H1 (cell line): Measurements from ENCODE around the gene KCNH8. TPM values are rescaled to one million over a fixed set of nuclear protein-coding genes. Genes with fewer than 3 reads are reported as not detected.
"Not testable (repeated sequence)": the region's sequence is repeated elsewhere in the genome, so short reads cannot be mapped to it uniquely, and the experiment has no call there.

Source experiments
- CTCF ChIA-PET: fragments of 300-600 bp; sonication (Branson Sonifier 250); formaldehyde crosslinking; loops from one replicate; lab custom pipeline; 2021; ENCODE audit not compliant: partially characterized antibody; lab: Charles Lee
- POLR2A ChIA-PET: fragments of 300-600 bp; sonication (Branson Sonifier 250); formaldehyde crosslinking; loops from one replicate; lab custom pipeline; 2021; ENCODE audit warnings: inconsistent platforms; ENCODE audit not compliant: partially characterized antibody; lab: Charles Lee
- DNase-seq, 2 experiments: peaks; one replicate each; pipeline versions ENCODE4 v3.0.0 to v3.0.0-alpha.2; 2010 to 2022; ENCODE audit warnings: low spot score in 2 of 2, low read depth in 1 of 2, mixed read lengths in 1 of 2
- FAIRE-seq: peaks from 2 replicates; lab custom pipeline; 2011; peaks lifted over from hg19 to GRCh38; lab: Jason Lieb, UNC
- H2AFZ ChIP-seq: 2 replicates; pipeline ENCODE4 v1.8.1; 2012; ENCODE audit warnings: low read length, inconsistent platforms
- H2AK5ac ChIP-seq: 2 replicates; pipeline ENCODE4 v1.6.1; 2013; ENCODE audit warnings: low read depth, low read length
- H2BK120ac ChIP-seq: replicated peaks from 2 replicates; pipeline ENCODE3; 2013; ENCODE audit warnings: low read depth, low read length, inconsistent platforms
- H2BK12ac ChIP-seq: 2 replicates; pipeline ENCODE4 v1.6.1; 2013; ENCODE audit warnings: low read depth, low read length
- H2BK15ac ChIP-seq: 2 replicates; pipeline ENCODE4 v1.6.1; 2013; ENCODE audit warnings: low read length
- H2BK20ac ChIP-seq: 2 replicates; pipeline ENCODE4 v1.6.1; 2013; ENCODE audit warnings: low read length
- H2BK5ac ChIP-seq: 2 replicates; pipeline ENCODE4 v1.6.1; 2013; ENCODE audit warnings: low read depth, low read length
- H3K14ac ChIP-seq: 2 replicates; pipeline ENCODE4 v1.6.1; 2013; ENCODE audit warnings: inconsistent platforms; ENCODE audit not compliant: insufficient read length
- H3K18ac ChIP-seq: 2 replicates; pipeline ENCODE4 v1.6.1; 2013; ENCODE audit warnings: low read length; ENCODE audit errors: extremely low read depth
- H3K23ac ChIP-seq: 2 replicates; pipeline ENCODE4 v1.6.1; 2013; ENCODE audit warnings: inconsistent platforms; ENCODE audit not compliant: insufficient read length
- H3K23me2 ChIP-seq: 2 replicates; pipeline ENCODE4 v1.6.1; 2013; ENCODE audit warnings: low read depth, low read length
- H3K27ac ChIP-seq: 2 replicates; pipeline ENCODE4 v1.6.1; 2011; ENCODE audit warnings: low read depth, low read length, inconsistent platforms
- H3K27me3 ChIP-seq, 4 experiments: replicated peaks in 1 of 4; 1 replicate in 1 of 4; 2 replicates in 3 of 4; pipeline versions ENCODE4 v1.6.1 to v1.8.1; 2011 to 2013; ENCODE audit warnings: low read length in 3 of 4, mild to moderate bottlenecking in 3 of 4, inconsistent platforms in 2 of 4, mixed read lengths in 2 of 4, moderate library complexity in 1 of 4; ENCODE audit not compliant: control insufficient read depth in 3 of 4, insufficient read depth in 3 of 4; ENCODE audit errors: extremely low read depth in 1 of 4
- H3K36me3 ChIP-seq, 4 experiments: 2 replicates each; pipeline versions ENCODE4 v1.6.1 to v1.8.1; 2011 to 2013; ENCODE audit warnings: mild to moderate bottlenecking in 4 of 4, low read length in 3 of 4, moderate library complexity in 2 of 4, control low read depth in 1 of 4, inconsistent platforms in 1 of 4; ENCODE audit not compliant: insufficient read depth in 4 of 4, control insufficient read depth in 2 of 4
- H3K4ac ChIP-seq: replicated peaks from 2 replicates; pipeline ENCODE3; 2013; ENCODE audit warnings: low read length, low read depth, mixed read lengths, inconsistent platforms; ENCODE audit not compliant: insufficient read length
- H3K4me1 ChIP-seq, 4 experiments: replicated peaks in 1 of 4; 1 replicate in 1 of 4; 2 replicates in 3 of 4; pipeline versions ENCODE4 v1.6.1 to v1.8.1; 2011 to 2013; ENCODE audit warnings: low read length in 3 of 4, inconsistent platforms in 2 of 4, mixed read lengths in 1 of 4; ENCODE audit not compliant: insufficient read depth in 4 of 4, control insufficient read depth in 3 of 4
- H3K4me2 ChIP-seq, 2 experiments: 2 replicates each; pipeline versions ENCODE4 v1.6.1 to v1.8.1; 2011 to 2013; ENCODE audit warnings: low read depth in 2 of 2, low read length in 2 of 2, control low read depth in 1 of 2, inconsistent platforms in 1 of 2, mild to moderate bottlenecking in 1 of 2; ENCODE audit not compliant: insufficient read depth in 1 of 2
- H3K4me3 ChIP-seq, 4 experiments: fragments of 200-600, 300-600 bp in 1 of 4; sonication (generic), shearing (Covaris generic), sonication (Bioruptor Twin) in 1 of 4; 2 replicates each; pipeline versions ENCODE4 v1.5.1 to v1.8.1; 2011 to 2016; ENCODE audit warnings: low read length in 4 of 4, low read depth in 3 of 4, control low read depth in 2 of 4, inconsistent platforms in 2 of 4, mild to moderate bottlenecking in 2 of 4, mixed read lengths in 1 of 4, moderate library complexity in 1 of 4; ENCODE audit not compliant: insufficient read depth in 2 of 4; ENCODE audit errors: extremely low read depth in 1 of 4
- H3K56ac ChIP-seq: replicated peaks from 2 replicates; pipeline ENCODE3; 2013; ENCODE audit warnings: low read depth, mild to moderate bottlenecking, mixed read lengths, low read length, inconsistent platforms; ENCODE audit not compliant: insufficient read length
- H3K79me1 ChIP-seq: 2 replicates; pipeline ENCODE4 v1.6.1; 2013; ENCODE audit warnings: low read depth, low read length, control low read depth
- H3K79me2 ChIP-seq, 2 experiments: 2 replicates each; pipeline versions ENCODE4 v1.6.1 to v1.8.1; 2012 to 2013; ENCODE audit warnings: low read length in 2 of 2, mild to moderate bottlenecking in 2 of 2, inconsistent platforms in 1 of 2; ENCODE audit not compliant: insufficient read depth in 2 of 2, control insufficient read depth in 1 of 2
- H3K9ac ChIP-seq, 4 experiments: replicated peaks in 1 of 4; 1 replicate in 1 of 4; 2 replicates in 3 of 4; pipeline versions ENCODE4 v1.6.1 to v1.8.1; 2011 to 2013; ENCODE audit warnings: low read depth in 3 of 4, low read length in 3 of 4, control low read depth in 2 of 4, mild to moderate bottlenecking in 2 of 4, moderate library complexity in 2 of 4, inconsistent platforms in 1 of 4; ENCODE audit errors: extremely low read depth in 1 of 4
- H3K9me3 ChIP-seq, 2 experiments: 2 replicates each; pipeline versions ENCODE4 v1.6.1 to v1.8.1; 2012 to 2013; ENCODE audit warnings: mild to moderate bottlenecking in 2 of 2, moderate library complexity in 2 of 2, control low read depth in 1 of 2, inconsistent platforms in 1 of 2, low read depth in 1 of 2, low read length in 1 of 2, mixed read lengths in 1 of 2; ENCODE audit not compliant: insufficient read depth in 2 of 2
- H4K20me1 ChIP-seq, 2 experiments: replicated peaks in 1 of 2; 2 replicates each; pipeline versions ENCODE3 to v1.8.1; 2011 to 2013; ENCODE audit warnings: inconsistent platforms in 2 of 2, low read length in 2 of 2, mild to moderate bottlenecking in 1 of 2; ENCODE audit not compliant: insufficient read depth in 2 of 2, control insufficient read depth in 1 of 2
- H4K5ac ChIP-seq: 2 replicates; pipeline ENCODE4 v1.6.1; 2013; ENCODE audit warnings: low read length, low read depth, mixed read lengths, inconsistent platforms; ENCODE audit not compliant: insufficient read length
- H4K8ac ChIP-seq: 2 replicates; pipeline ENCODE4 v1.8.0; 2013; ENCODE audit warnings: mild to moderate bottlenecking, moderate library complexity, low read length, inconsistent platforms; ENCODE audit not compliant: insufficient read depth; ENCODE audit errors: extremely low read depth
- H4K91ac ChIP-seq: replicated peaks from 2 replicates; pipeline ENCODE3; 2013; ENCODE audit warnings: low read length, mixed read lengths, inconsistent platforms; ENCODE audit not compliant: insufficient read length
- TAF1 ChIP-seq: IDR thresholded peaks from 2 replicates; pipeline ENCODE4 v1.6.1; 2011; ENCODE audit warnings: mild to moderate bottlenecking, low read depth, low read length
- WGBS, 2 experiments: shearing (Covaris generic) in 1 of 2; methylation state at CpG; one replicate each; pipeline versions ENCODE4 v1.1.6 to v1.1.7; 2013 to 2015; ENCODE audit warnings: low lambda C conversion rate in 2 of 2, mixed read lengths in 2 of 2, inconsistent platforms in 1 of 2, low coverage in 1 of 2, missing lambda C conversion rate in 1 of 2; ENCODE audit not compliant: insufficient replicate concordance in 2 of 2, insufficient coverage in 1 of 2, insufficient read length in 1 of 2; ENCODE audit errors: extremely low coverage in 1 of 2, missing lambda C conversion rate in 1 of 2; 5-methylcytosine and 5-hydroxymethylcytosine counted together
- polyA plus RNA-seq, 7 experiments: library from polyadenylated mRNA; depleted of rRNA in 3 of 7; stranded (reverse) in 5 of 7; unstranded in 2 of 7; fragments of >200 nt in 5 of 7; fragments of 200-250 nt in 2 of 7; gene quantifications; 1 replicate in 5 of 7; 2 replicates in 1 of 7; 4 replicates in 1 of 7; pipeline versions ENCODE4 v1.2.1 to v1.2.3, GENCODE V29; 2011 to 2013; ENCODE audit warnings: missing spikeins in 2 of 7, mixed read lengths in 2 of 7
- total RNA-seq: library from RNA; stranded (reverse); fragmentation: NEBNext Ultra II Directional; extraction: Animal tissue kit (Norgen Biotek cat#: 25700); gene quantifications from 2 replicates; pipeline ENCODE4 v1.2.1, GENCODE V29; 2021

The KCNH8 gene
- total and polyA plus RNA-seq, 2 of the 8 experiments (the other 6 are each of a cell fraction or from before 2014, with no cell fraction given), result 2.2 to 2.4 TPM

DNA sequence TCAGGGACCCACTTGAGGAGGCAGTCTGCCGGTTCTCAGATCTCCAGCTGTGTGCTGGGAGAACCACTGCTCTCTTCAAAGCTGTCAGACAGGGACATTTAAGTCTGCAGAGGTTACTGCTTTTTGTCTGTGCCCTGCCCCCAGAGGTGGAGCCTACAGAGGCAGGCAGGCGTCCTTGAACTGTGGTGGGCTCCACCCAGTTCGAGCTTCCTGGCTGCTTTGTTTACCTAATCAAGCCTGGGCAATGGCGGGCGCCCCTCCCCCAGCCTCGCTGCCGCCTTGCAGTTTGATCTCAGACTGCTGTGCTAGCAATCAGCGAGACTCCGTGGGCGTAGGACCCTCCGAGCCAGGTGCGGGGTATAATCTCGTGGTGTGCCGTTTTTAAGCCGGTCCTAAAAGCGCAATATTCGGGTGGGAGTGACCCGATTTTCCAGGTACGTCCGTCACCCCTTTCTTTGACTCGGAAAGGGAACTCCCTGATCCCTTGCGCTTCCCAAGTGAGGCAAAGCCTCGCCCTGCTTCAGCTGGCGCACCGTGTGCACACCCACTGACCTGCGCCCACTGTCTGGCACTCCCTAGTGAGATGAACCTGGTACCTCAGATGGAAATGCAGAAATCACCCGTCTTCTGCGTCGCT is 45.5 kb upstream of the KCNH8 start:
- Histone ChIP-seq H4K8ac (peak overlapping the region; percentile 92; the same call in 1 of the 2 replicates), H3K4me2 (peak overlapping the region; percentile 54 to 73), H2BK5ac (peak overlapping the region; percentile 83), H3K4me3 (peak overlapping the region; percentile 27 to 46 (median 36); a peak in 6 of 8 replicates), H2AFZ (peak overlapping the region; percentile 76; the same call in 1 of the 2 replicates), H3K27ac (peak overlapping the region; percentile 63; the same call in 1 of the 2 replicates), H3K9ac (peak overlapping the region in 3 of 4 experiments; percentile 29 to 69 (median 55); a peak in 3 of 7 replicates), H3K18ac (peak overlapping the region; percentile 78)
- H4K20me1 ChIP-seq, H3K27me3 ChIP-seq, H3K23me2 ChIP-seq, H2BK15ac ChIP-seq, H3K79me2 ChIP-seq, H2AK5ac ChIP-seq, H4K5ac ChIP-seq, H4K91ac ChIP-seq, H3K4ac ChIP-seq, H2BK120ac ChIP-seq, H3K14ac ChIP-seq, CTCF ChIA-PET, H3K23ac ChIP-seq, H3K4me1 ChIP-seq, H3K79me1 ChIP-seq, H2BK12ac ChIP-seq, H2BK20ac ChIP-seq, FAIRE-seq, H3K9me3 ChIP-seq, H3K36me3 ChIP-seq, H3K56ac ChIP-seq: not testable (repeated sequence)
- 0 out of 2 replicates have a peak, but pooled peaks have one; percentile 24 for TF ChIP-seq TAF1
- POLR2A ChIA-PET, result interaction anchor here (0.7 to 1.2 kb wide), 2 partner anchors 44 to 625 kb away, joined by 3 to 4 read pairs; no protein-coding TSS in a partner anchor
- 47% methylated on average over 25 of the region's 29 CpGs; no CpG with 5 or more reads in 1 of the 2 experiments for WGBS, 2 experiments
- DNase-seq, result peak in 1 of 2 experiments; percentile 63
